ENCODE results near the gene EIF3A. TPM values are rescaled to one million over a fixed set of nuclear protein-coding genes. Genes with fewer than 3 reads are reported as not detected.

EIF3A gene
- total and polyA plus RNA-seq, 2 of the 8 experiments (the other 6 are each of a cell fraction or from before 2014, with no cell fraction given): 26.8 to 209 TPM

DNA sequence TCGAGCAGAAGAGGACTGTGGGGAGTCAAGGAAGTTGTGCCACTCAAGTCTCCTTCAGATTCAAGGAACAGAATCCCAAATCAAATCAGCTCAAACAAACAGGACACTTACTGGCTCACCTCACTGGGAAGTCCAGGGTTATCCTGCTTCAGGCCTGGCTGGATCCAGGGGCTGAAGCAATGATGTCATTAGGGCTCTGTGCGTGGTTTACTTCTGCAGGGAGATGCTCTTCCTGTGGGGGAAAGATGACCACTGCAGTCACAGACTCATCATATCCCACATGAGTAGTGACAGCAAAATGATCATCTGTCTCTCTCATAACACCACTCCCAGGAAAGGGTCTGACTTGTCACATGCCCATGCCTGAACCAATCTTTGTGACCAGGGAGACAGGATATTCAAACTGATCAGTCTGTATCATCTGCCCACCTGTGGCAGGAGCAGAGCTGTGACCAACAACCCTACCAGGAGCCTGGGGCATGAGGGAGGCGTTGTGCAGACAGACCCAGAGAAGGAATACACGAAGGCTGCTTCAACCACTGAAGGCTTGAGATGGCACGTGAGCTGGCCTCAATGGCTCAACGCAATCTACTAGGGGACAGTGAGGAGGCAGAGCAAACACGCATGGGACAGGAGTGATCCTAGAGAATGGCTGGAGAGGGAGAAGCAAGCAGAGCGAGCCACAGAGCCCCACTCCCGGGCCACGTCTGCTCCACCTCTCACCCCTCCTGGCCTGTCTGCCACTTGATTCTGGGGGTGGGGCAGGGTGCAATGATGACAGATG lies 78.7 kb downstream of the EIF3A start:
- Histone ChIP-seq H2BK120ac (replicated peaks; ENCODE audit: low read depth, low read length) (no peak overlapping the region), H3K36me3 (ENCODE audit: control insufficient read depth in 2 of 4, insufficient read depth in 4 of 4, low read length in 3 of 4) (no peaks in the 10 kb centered on the region), H4K20me1 (replicated peaks in 1 of 2; ENCODE audit: control insufficient read depth in 1 of 2, insufficient read depth in 2 of 2, low read length in 2 of 2) (no peaks in the 10 kb centered on the region), H3K14ac (ENCODE audit: insufficient read length) (no peak overlapping the region), H2BK20ac (ENCODE audit: low read length) (peak overlapping the region; percentile 23; the same call in 1 of the 2 replicates), H3K23me2 (ENCODE audit: low read depth, low read length) (peaks cover 2% of the 10 kb centered on the region; the same call in 1 of the 2 replicates), H4K5ac (ENCODE audit: insufficient read length, low read depth, low read length) (no peak overlapping the region), H2BK5ac (ENCODE audit: low read depth, low read length) (no peak overlapping the region), H3K4ac (replicated peaks; ENCODE audit: insufficient read length, low read depth, low read length) (no peak overlapping the region), H4K91ac (replicated peaks; ENCODE audit: insufficient read length, low read length) (no peak overlapping the region), H3K23ac (ENCODE audit: insufficient read length) (no peak overlapping the region), H3K18ac (ENCODE audit: extremely low read depth, low read length) (no peak overlapping the region), H2AFZ (ENCODE audit: low read length) (no peak overlapping the region), H2BK15ac (ENCODE audit: low read length) (peak overlapping the region; percentile 33; the same call in 1 of the 2 replicates), H3K4me2 (ENCODE audit: insufficient read depth in 1 of 2, low read depth in 2 of 2, low read length in 2 of 2) (no peak overlapping the region), H3K9me3 (ENCODE audit: insufficient read depth in 2 of 2, low read depth in 1 of 2, low read length in 1 of 2) (no peaks in the 10 kb centered on the region), H3K79me2 (ENCODE audit: control insufficient read depth in 1 of 2, insufficient read depth in 2 of 2, low read length in 2 of 2) (no peaks in the 10 kb centered on the region), H2BK12ac (ENCODE audit: low read depth, low read length) (0 out of 2 replicates have a peak overlapping the region, but pooled peaks have one; percentile 62), H4K8ac (ENCODE audit: extremely low read depth, insufficient read depth, low read length) (no peak overlapping the region), H3K56ac (replicated peaks; ENCODE audit: insufficient read length, low read depth, low read length) (no peak overlapping the region), H3K27ac (ENCODE audit: low read depth, low read length) (no peak overlapping the region; the same call in 1 of the 2 replicates), H3K79me1 (ENCODE audit: low read depth, low read length) (no peaks in the 10 kb centered on the region), H3K27me3 (replicated peaks in 1 of 4; ENCODE audit: control insufficient read depth in 3 of 4, extremely low read depth in 1 of 4, insufficient read depth in 3 of 4, low read length in 3 of 4) (no peaks in the 10 kb centered on the region), H3K9ac (replicated peaks in 1 of 4; ENCODE audit: extremely low read depth in 1 of 4, low read depth in 3 of 4, low read length in 3 of 4) (no peak overlapping the region), H3K4me1 (replicated peaks in 1 of 4; ENCODE audit: control insufficient read depth in 3 of 4, insufficient read depth in 4 of 4, low read length in 3 of 4) (no peaks in the 10 kb centered on the region; a peak in 1 of 7 replicates), H2AK5ac (ENCODE audit: low read depth, low read length) (no peak overlapping the region), H3K4me3 (ENCODE audit: extremely low read depth in 1 of 4, insufficient read depth in 2 of 4, low read depth in 3 of 4, low read length in 4 of 4) (no peak overlapping the region)
- no peak for FAIRE-seq
- POLR2A ChIA-PET (ENCODE audit: partially characterized antibody): no interaction called here
- DNase-seq (ENCODE audit: low read depth in 1 of 2, low spot score in 2 of 2): no peak
- CTCF ChIA-PET (ENCODE audit: partially characterized antibody): interaction anchor here (1.5 kb wide), 1 partner anchor 132 kb away, joined by 4 read pairs; no protein-coding TSS in a partner anchor
- 89% methylated on average over 10 of the region's 10 CpGs; no CpG with 5 or more reads in 1 of the 2 experiments for WGBS, 2 experiments (ENCODE audit: extremely low coverage in 1 of 2, insufficient coverage in 1 of 2, insufficient read length in 1 of 2, insufficient replicate concordance in 2 of 2, low coverage in 1 of 2, low lambda C conversion rate in 2 of 2, missing lambda C conversion rate in 1 of 2)
- no peak for TF ChIP-seq RNF2 (IDR thresholded peaks at IDR 0.05; ENCODE audit: borderline replicate concordance, low read depth, low read length, missing control alignments, poor library complexity, severe bottlenecking)
- no peak for TF ChIP-seq TCF12 (IDR thresholded peaks at IDR 0.05; ENCODE audit: low read depth, low read length)
- TF ChIP-seq BACH1 (IDR thresholded peaks at IDR 0.05; ENCODE audit: low read length): no peak
- no peak for TF ChIP-seq CREB1 (IDR thresholded peaks at IDR 0.05)
- TF ChIP-seq TEAD4 (IDR thresholded peaks at IDR 0.05; ENCODE audit: low read depth, low read length): no peak
- TF ChIP-seq KDM1A (IDR thresholded peaks at IDR 0.05; ENCODE audit: borderline replicate concordance, low read length): no peak
- no peak for TF ChIP-seq PHF8 (conservative IDR thresholded peaks at IDR 0.05; ENCODE audit: low read depth, low read length)
- TF ChIP-seq, protein P1, sequence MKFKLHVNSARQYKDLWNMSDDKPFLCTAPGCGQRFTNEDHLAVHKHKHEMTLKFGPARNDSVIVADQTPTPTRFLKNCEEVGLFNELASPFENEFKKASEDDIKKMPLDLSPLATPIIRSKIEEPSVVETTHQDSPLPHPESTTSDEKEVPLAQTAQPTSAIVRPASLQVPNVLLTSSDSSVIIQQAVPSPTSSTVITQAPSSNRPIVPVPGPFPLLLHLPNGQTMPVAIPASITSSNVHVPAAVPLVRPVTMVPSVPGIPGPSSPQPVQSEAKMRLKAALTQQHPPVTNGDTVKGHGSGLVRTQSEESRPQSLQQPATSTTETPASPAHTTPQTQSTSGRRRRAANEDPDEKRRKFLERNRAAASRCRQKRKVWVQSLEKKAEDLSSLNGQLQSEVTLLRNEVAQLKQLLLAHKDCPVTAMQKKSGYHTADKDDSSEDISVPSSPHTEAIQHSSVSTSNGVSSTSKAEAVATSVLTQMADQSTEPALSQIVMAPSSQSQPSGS (IDR thresholded peaks at IDR 0.05; ENCODE audit: low read length): no peak
- TF ChIP-seq CBX5 (IDR thresholded peaks at IDR 0.05; ENCODE audit: low read depth, low read length): no peak
- TF ChIP-seq NANOG (IDR thresholded peaks at IDR 0.05; ENCODE audit: insufficient read depth, low read depth, low read length, poor library complexity, severe bottlenecking): no peak
- no peak for TF ChIP-seq EGR1 (IDR thresholded peaks at IDR 0.05; ENCODE audit: borderline replicate concordance, low read depth, low read length)
